COLO829 (cell line): Measurements from ENCODE around the gene SEMA5A.
"Not testable (repeated sequence)": the region's sequence is repeated elsewhere in the genome, so short reads cannot be mapped to it uniquely, and the experiment has no call there.

Experiments used
- DNase-seq: peaks from one replicate; pipeline ENCODE4 v3.0.0; 2012; ENCODE audit warnings: low spot score

Gene SEMA5A

GRCh38 chr5:9440517-9440916 lies 105.4 kb downstream of the SEMA5A start:
- DNase-seq: no peak

GRCh38 chr5:9439531-9440292 lies 106.2 kb downstream of the SEMA5A start:
- DNase-seq: no peak

- no peak for DNase-seq
These were observed 107.1 kb downstream of the SEMA5A start for GRCh38 chr5:9438596-9439354.

DNA sequence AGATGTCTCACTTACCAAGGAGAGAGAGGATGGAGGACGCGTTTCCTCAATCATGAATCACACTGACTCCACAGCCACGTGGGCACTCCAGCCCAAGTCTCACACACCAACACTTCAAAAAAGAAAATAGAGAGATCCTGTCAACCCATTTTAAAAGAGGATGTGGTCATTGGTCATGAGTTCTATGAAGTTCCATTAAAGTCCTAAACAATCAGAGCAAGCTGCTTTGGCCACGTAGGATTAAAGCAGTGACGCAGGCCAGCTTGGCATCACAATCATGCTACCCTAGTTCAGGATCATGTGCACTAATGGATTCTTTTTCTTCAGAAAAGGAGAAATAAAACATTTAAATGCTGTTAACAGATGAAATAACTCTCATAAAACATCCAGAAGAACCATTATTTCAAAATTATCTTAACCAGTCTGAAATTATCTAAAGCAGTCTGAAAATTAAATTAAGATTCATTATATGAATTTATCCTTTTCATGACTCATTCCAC lies 108.1 kb downstream of the SEMA5A start:
- peak; percentile 11 for DNase-seq

DNA sequence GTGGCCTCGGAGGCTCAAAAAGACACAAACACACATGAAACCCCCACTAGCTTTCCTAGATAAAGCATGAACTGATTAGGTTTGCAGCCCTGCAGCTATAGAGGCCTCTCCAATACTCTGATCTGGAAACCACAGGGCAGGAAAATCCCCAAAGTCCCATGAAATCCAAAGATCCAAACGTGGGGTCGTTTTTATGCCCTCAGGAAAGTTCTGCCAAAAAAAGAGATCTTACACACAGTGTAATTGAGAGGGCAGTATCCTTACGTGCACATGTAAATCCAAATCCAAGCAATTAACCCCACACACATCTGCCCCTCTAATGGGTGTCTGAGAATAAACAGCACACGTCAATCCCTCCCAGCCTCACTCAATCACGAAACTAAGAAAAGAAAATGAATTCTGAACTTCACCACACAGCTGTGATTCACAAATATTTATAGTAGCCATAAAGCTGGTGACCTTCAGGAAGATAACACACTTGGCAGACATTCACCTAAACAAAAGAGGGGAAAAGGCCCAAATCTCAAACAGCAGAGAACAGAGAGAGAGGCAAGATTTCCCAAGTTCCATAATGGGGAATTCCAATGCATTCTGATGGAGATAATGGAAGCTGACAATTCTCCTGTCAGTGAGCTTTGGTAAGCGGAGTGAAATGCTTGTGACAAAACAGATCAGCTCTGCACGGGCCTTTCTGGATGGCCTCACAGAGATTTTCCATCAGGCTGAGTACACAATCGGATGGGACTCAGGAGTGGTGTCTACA lies 114.2 kb downstream of the SEMA5A start:
- no peak for DNase-seq

GRCh38 chr5:9431151-9431495 lies 114.8 kb downstream of the SEMA5A start:
- no peak for DNase-seq

- no peak for DNase-seq
These were observed 115.6 kb downstream of the SEMA5A start for GRCh38 chr5:9430306-9430705.

DNA sequence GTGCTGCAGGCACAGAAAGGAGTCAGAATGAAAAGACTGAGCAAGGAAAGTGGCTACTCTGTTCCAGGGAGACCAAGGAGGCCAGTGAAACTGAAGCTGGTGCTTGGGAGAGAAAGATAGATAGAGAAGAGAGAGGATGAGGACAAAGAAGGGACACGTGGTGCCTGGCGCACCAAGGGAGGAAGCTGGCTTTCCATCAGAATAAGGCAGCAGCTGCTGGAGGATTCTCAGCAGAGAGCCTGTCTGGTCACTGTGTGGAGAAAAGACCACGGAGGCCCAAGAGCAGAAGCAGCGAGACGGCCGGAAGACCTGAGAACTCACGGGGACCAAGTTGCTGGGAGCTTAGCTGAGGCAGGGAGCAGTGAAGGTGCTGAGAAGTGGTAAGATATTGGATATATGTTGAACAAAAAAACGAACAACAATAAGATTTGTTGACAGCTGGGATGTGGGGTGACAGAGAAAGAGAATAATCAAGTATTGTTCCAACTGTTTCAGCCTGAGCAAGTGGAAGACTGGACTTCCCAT lies 116.1 kb downstream of the SEMA5A start:
- no peak for DNase-seq

- no peak for DNase-seq
These were observed 117.6 kb downstream of the SEMA5A start for GRCh38 chr5:9428272-9428671.

- no peak for DNase-seq
These were observed 120.2 kb downstream of the SEMA5A start for GRCh38 chr5:9425710-9426109.

- no peak for DNase-seq
These were observed 122.3 kb downstream of the SEMA5A start for GRCh38 chr5:9423571-9423970.

DNA sequence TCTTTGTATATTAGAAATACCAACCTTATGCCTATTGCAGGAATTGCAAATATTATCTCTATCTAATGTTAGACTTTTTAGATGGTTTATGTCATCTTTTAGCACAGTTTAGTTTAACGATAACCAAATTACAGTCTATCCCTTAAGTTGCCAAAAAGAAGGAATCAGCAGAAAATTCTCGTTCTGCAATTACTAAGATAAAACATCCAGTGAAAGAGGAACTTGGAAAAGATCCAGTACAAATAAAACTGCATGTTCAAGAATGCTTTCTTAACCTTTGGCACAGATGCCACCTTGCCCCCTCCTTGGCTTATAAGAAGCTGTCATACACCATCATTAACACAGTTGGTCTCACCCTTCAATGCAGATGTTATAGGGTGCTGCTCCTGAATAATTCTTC lies 124.0 kb downstream of the SEMA5A start:
- no peak for DNase-seq

- DNase-seq: no peak
These were observed 126.1 kb downstream of the SEMA5A start for GRCh38 chr5:9419794-9420193.

DNA sequence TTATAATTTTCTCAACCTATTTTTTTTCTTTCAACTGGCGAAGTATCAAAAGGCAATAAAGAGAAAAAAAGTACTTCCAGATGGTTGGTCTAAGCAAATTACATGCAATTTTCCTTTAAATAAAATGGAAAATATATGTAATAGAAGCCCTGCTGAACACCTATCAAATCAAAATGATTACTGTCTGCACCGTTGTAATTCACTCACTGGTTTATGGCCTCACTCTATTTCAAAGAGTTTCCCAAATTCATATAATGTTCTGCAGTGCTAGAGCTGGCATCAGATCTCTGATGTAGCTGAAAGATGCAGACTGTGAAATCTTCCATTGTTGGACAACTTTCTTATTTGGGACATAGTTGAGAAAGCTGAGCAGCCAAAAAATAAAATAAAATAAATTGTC lies 130.3 kb downstream of the SEMA5A start:
- DNase-seq: no peak

DNA sequence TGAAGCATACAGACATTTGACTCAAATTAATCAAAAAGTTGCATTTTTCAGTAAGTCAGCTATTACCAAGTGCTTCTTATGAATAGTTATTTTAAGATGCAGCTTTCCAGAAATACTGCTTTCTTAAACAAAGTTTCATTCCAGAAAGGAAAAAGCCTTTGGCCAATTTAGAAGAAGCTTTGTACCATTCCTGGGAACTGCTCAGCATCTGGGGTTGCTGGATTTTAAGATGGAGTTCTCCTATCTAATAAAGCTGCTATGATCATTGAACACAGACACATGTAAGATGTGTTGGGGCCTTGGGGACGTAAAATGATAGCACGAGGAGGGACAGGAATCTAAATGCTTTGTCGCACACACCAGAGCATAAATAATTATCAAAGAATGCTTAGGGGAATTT lies 130.8 kb downstream of the SEMA5A start:
- no peak for DNase-seq

DNA sequence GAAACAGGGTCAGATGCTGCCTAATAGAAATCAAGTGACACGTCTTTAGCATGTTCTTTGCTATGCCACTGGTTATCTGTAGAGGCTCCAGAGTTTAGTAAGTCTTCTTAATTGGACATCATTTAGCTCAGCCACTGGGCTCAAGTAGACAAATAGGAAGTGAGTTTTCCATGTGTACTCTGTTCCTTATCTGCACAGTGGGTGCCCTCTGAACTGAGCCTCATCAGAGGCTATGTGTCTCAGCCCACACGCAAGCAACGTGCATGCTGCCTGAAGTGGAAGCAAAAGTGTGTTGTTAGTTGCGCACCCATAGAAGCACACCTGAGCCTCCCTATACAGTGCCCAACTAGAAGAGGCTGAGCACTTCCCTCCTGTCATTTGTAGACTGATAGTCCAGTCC lies 134.7 kb downstream of the SEMA5A start:
- DNase-seq: no peak

- no peak for DNase-seq
These were observed 136.4 kb downstream of the SEMA5A start for GRCh38 chr5:9409413-9409960.

- DNase-seq: no peak
These were observed 136.9 kb downstream of the SEMA5A start for GRCh38 chr5:9408964-9409363.

- DNase-seq: no peak
These were observed 140.6 kb downstream of the SEMA5A start for GRCh38 chr5:9405196-9405754.

DNA sequence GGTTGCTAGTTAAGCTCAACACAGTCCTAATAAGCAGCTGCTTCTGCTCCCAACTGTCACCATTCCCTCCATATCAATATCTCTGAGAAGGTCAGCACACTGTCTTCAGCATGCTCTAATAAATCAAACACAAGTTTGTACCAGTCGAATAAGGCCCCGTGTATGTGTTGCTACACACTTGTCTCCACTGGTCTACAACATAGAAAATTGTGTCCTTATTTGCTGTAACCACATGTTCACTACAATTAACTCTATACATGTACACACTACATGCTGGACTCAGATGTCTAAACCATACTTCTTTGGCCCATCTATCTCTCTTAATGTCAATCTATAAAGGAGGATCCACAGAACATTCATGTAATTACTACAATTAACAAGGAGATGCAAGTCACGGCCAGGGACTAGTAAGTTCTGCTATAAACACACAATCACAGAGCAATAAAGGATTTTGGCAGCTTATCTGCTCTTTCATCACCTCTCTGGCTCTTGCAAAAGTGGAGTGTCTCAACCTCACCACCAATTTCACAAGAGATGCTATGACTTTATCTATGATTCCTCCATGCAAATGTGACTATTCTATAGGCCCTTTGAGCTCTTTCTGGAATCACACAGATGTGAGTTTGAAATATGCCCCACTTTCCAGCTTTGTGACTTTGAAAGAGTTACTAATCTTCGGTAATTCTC lies 143.9 kb downstream of the SEMA5A start:
- DNase-seq: no peak

DNA sequence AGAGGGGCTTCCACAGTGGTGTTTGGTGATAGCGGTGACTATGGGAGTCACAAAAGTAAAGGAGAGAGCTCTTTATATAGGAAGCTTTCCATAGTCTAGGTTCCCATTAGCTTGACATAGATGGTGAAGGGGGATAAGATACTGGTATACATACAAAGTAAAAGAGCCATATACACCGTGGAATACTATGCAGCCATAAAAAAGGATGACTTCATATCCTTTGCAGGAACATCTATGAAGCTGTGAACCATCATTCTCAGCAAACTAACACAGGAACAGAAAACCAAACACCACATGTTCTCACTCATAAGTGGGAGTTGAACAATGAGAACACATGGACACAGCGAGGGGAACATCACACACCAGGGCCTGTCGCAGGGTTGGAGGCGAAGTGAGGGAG lies 146.1 kb downstream of the SEMA5A start:
- DNase-seq: not testable (repeated sequence)
